HG02943 (cell line): Measurements from ENCODE around the gene CDK6.

Experiments used
- ATAC-seq: cut with Tn5 transposase; IDR thresholded peaks from one replicate; pipeline ENCODE4 v1.9.1; 2021; ENCODE audit warnings: mild to moderate bottlenecking, low read depth, moderate library complexity; ENCODE audit not compliant: unreplicated experiment

CDK6 gene

DNA sequence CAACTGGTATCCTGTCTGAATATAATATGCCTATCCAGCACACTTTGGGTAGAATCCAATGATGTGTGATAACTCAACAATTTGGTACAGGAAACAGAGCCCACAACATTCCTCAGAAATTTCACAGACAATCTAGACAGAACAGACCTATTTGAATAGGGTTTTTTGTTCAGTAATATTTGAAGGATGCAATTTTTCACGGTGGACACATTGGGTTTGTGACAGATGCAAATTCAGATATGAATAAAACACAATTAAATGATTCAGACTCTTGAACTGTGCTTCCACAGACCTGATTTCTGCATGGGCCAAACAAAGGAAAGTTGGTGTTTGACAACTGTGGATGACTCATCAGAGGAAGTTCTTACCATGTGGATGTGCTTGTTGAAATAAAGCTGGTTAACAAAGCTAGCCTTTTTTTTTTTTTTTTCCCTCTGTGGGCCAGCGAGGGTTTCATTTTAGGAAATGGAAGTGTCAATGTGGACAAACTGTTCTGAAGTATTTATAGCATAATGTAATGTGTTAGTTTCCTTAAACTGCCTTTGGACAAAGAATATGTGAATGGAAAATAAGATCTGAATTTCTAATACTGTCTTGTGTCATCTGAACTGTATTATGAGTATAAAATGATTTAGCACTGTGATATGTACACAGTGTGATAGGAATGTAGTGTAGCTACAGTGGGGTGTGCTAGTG, 203.0 kb downstream of the CDK6 start:
- no peak for ATAC-seq

DNA sequence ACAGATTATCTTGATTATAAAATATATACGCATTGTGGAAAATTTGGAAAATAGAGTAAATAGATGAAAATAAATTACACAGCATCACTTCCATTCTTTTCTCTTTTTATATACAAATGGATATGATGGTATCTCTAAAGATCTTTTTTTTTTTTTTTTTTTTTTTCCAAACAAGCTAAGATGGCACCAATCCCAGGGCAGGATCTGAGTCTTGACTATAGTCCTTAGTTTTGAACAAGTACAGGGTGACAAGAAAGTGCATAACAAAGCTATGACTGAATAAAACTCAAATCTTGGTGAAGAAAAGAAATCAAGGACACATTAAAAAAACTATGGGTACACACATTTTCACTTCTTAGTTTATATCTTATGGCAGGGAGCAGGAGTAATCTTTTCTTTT, 203.6 kb downstream of the CDK6 start:
- ATAC-seq: no peak

DNA sequence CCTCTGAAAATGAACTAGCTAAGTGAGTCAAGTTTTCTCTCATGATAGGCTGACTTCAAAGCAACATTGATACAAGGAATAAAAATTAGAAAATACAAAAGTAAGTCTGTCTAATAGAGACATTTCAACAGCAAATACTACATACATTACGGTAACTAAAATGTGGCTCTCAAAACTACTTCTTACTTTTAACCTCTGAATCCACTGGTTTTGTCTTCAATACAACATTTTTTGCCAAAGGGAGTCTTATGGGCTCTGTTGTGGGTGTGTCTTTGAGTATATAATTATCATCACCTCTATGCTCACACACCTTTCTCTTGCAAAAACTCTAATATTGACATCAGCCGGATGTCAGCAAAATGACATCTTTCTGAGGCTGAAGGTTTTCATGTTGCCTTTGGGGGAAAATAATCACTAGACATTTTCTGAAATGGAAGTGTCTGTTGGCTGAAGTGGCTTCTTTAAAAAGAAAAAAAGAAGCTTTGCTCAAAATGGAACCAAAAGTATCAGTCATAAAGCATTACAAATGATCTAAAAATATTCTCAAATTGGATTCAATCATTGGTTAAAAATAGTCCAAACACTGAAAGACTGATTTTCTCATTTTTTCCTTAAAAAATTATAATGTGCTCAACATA, 204.4 kb downstream of the CDK6 start:
- ATAC-seq: peak; percentile 25

DNA sequence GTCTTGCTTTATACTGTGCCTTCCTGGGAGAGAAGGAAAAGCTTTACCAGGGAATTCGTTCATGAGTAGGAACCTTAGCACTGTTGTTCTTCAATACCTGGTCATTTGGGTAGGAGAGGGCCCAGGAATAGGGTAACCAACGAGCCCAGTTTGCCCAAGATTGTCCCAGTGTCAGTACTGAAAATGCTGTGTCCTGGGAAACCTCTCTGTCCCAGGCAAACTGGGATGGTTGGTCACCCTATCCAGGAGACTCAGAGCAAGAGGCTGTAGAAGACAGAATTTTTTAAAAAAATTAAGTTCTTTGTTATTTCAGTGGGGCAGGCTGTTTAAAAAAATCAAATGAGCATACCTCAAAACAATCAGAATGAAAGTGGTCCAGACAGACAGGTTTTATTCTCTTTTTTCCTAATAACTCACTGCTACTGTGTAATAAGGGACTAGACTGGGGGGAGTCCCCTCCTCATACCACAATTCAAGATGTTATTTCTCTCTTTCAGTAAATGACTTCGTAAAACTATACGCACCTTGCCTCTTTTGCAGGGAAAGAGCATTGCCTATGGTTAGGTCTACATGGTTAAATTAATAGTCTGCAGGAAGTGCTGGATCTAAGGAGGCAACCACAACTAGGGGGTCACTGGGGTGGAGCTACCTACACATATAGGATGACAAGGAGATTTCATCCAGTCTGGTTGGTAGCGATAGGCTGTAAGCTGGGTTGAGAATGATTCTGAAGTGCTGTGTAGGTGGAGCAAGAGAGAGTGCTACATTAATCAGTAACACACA, 205.1 kb downstream of the CDK6 start:
- peak; percentile 81 for ATAC-seq

DNA sequence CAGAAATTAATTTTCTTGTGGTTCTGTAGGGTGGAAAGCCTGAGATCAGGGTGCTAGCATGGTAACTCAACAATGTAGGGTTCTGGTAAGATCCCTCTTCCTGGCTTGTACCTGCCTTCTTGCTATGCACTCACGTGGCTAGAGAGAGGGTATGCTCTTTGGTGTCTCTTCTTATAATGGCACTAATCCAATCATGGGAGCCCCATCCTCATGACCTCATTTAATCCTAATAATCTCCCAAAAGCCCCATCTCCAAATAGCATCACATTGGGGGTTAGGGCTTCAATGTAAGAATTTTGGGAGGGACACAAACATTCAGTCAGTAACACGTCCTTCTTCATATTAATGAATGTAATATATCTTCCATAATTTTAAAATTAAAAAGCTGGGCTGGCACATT, 206.6 kb downstream of the CDK6 start:
- no peak for ATAC-seq

DNA sequence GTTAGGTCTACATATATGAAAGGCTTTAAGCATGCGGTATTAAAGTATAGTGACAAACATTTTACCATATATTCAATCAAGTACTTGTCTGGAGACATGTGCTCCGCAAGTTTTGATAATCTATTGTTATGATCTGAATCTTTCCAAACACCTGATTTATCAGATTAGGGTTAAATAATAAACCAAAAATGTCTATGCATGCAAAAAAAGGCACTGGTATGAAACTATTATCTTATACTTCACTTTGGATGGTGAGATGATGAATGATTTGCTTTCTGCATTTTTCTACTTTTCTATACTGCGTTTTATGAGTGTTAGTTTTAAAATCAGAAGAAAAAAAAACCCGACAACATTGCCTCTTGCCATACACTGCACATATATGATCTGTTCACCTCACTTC, 208.4 kb downstream of the CDK6 start:
- no peak for ATAC-seq

DNA sequence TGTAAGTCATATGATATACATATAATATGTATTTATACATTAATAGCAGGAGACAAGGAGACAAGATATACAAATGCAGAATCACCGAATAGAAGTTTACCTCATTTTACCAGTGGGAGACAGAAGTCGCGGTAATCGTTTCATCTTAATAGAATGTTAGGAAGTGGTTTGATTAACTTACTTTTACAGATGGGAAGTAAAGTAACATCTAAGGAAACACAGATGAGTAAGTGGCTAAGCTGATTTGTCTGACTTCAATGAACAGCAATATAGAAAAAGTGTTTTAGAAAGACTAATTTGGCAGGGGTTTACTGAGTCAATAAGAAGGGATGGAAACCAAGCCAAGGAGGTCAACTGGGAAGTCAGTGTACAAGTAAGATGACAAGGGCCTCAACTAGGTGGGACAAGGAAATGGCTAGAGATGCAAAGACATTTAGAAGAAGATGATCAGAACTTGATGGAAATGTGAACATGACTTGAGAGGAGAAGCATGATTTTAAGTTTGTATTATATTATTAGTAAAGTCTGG, 210.0 kb downstream of the CDK6 start:
- no peak for ATAC-seq

DNA sequence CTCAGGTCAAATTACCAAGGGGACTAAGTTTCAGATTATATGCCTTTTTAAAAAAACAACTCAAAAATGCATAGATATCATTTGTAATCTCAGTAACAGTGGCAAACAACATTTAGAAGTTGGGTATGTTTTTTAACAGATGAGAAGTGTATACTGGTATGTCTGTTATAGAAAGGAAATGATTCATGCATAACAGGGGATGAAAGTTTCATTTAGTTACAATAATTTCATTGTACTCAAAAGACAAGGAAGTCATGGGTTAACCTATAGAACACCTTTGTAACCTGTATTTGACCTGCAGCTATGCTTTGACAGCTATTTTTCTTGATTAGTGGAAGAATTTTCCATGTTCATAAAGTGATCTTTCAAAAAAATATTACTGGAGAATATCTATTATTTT, 210.8 kb downstream of the CDK6 start:
- ATAC-seq: no peak

DNA sequence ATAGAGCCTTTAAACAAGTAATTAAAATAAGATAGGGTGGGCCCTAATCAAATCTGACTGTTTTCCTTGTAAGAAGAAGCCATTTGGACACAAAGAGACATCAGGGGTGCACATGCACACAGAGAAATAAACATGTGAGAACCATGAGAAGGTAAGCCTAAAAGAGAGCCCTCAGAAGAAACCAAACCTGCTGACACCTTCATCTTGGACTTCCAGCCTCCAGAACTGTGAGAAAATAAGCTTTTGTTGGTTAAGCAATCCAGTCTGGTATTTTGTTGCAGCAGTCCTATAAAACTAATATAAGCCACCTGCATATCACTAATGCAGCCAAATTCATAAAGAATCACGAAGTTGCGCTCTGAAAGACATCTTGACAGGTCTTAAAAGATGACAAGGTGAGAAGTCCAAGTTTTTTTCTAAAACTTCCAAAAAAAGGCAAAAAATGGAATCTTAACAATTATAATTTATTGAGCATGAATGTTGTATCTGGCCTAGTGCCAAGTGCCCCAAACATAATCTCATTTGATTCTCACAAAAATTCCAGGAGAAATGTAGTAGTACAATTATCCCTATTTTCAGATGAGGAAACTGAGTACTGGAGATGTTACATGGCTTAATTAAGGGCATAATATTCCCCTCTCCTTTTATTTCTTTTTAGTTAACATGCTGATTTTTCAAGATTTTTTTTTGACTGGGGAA, 211.9 kb downstream of the CDK6 start:
- ATAC-seq: no peak

DNA sequence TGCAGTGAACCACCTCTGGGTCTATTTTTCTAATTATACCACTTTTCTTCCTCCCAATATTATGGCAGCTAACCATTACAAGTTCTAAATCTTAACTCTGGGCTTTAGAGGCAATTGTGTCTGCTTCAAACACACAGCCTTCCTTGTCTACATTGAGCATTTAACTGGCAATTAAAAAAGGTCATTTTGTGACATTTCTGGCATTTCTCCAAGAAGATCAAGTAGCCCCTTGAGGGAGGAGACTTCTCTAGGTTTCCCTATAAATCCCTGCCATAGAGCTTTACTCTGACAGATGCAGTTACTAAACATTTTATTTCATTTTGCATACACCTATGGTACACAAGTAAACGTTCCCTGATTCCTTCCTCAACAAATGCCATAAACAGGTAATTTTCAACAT, 212.8 kb downstream of the CDK6 start:
- ATAC-seq: no peak

DNA sequence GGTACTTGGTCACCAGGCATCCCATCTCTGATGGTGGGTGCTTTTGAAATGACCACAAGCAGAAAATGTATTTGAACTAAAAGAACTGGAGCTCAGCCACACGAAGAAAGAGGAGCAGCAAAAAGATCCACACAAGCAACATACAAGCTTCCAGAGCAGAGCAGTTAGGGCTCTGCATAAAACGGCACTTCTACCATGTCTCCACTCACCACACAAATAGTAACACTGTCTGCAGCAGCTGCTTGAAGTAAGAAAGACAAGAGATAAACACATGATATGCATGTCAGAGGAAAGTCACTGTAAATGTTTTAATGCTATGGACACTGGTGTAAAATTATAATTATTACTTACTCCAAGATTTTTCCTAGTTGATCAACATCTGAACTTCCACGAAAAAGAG, 213.7 kb downstream of the CDK6 start:
- no peak for ATAC-seq

DNA sequence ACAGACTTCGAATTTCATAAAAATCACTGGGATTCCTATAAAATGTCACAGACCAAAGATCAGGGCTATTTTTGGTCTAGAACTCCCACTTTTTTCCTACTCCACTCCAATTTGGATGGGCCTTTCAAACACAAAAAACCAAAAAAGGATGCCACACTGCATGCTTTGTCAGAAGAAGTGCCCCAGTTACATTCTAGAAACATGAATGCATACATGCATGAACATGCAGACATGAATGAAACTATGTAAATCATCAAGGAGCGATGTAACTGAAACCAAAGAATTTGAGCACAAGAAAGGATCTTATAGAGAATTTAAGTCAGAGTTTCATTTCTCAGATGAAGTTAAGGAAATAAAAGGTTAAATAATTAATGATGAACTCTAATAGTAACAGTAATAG, 214.3 kb downstream of the CDK6 start:
- peak; percentile 47 for ATAC-seq

DNA sequence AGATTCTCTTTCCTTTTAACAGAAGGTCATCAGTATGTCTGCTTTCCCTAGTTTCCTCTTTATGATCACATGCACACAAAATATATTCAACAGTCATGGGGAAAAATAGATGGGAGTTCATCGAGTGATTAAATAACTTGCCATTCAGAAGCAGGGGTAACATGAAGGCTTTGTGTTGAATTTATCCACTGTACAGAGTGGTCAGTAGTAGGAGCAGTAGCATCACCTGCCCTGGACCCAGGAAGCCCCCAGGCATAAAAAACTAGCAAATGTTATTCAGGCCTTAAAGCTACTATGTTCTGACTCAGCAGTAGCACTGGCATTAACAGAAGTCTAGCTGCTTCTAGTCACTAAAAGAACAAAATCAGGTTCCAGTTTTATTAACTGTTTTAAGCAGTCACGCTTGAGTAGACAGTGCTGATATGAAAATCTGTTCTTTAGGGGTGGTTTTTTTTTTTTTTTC, 214.8 kb downstream of the CDK6 start:
- ATAC-seq: peak; percentile 42

DNA sequence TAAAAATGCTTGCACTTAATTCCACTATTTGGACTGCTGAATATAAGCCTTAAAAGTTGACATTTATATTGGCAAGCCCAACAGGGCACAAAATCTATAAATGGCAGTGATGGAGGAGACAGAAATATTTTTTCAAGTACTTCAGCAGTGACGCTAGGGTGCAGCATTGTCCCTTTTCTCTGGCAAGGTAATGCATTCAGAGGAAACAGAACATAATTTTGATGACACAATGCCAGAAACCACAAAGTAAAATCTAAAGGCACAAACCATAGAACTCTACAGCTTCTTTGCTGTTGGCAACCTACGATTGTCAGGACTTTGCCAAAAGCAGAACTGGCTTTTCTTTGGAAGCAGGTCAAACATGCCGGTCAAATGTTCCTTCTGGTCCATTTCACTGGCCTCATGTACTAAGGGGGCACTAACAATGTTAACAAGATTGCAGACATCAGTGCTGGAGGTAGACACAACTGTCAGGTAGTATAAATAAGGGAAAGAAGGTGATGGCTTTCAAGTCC, 215.3 kb downstream of the CDK6 start:
- ATAC-seq: peak; percentile 50

DNA sequence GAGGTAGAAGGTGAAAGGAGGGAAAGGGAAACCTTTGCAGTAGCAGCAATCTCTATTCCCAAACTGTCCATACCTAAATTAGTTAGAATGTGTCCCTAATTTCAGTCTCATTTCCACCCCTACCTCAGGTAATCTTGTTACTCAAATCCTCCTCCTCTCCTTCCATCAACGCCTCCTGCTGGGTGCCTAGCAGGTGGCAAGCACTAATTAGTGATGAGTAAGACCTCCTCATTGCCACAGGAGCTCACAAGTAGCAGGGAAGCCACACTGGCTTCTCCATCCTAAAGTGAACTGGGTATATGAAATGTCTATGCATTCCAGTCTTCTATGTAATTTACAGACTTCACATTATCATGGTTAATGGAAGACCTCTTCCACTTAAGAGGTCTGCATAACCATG, 220.5 kb downstream of the CDK6 start:
- ATAC-seq: no peak

DNA sequence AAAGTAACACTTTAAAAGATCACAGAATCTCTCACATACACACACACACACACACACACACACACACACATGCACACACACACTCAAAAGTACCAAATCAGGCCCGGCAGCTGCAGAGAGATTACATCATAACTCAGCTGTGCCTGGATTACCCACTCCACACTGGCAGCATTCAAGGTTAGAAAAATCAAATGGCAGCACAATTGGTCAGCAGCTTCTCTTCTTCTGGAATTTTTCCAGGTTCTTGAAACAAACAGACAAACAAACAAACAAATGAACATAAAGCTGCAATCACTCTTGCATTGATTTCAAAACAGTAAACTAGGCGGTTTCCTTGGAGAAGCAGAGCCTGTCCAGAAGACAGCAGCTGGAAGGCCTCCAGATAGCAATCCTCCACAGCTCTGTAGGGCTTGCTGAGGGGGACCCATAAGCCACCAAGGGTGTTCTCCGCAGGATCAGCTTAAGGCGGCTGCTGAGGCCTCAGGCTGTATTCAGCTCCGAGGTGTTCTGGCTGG, 221.7 kb downstream of the CDK6 start:
- ATAC-seq: no peak

DNA sequence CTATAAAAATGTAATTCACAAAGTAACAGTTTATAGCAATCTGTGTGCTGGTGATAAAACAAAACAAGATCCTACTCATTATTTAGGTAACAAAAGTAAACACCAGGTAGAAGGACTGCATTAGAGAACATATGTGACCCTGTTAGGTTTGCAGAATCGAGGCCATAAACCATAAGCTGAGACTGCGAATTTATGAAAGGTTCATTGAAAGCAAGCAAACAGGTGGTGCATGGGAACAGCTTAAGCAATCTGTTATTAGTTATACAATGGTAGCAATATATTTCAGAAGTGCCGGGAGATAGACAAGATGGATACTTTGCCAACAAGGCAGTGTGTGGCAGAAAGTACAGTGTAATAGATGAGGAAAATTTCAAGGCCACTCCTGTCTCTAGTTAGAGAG, 222.7 kb downstream of the CDK6 start:
- no peak for ATAC-seq

DNA sequence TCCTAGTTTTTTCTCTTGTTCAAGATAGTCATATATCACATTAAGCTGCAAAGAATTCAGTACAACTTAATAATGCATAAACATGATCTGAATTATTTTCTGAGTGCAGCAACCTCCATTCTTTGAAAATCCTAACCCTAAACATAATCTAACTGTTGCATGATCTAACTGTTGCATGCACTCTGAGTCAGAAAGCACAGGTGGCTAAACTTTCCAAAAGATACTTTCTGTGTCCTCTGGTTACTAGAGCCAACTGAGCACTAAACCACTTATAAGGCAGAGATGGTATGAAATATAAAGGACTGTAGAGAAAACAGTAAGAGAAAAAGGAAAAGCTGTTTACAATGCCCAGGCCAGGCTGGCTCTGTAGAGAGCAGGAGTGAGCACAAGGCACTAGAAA, 223.2 kb downstream of the CDK6 start:
- no peak for ATAC-seq

DNA sequence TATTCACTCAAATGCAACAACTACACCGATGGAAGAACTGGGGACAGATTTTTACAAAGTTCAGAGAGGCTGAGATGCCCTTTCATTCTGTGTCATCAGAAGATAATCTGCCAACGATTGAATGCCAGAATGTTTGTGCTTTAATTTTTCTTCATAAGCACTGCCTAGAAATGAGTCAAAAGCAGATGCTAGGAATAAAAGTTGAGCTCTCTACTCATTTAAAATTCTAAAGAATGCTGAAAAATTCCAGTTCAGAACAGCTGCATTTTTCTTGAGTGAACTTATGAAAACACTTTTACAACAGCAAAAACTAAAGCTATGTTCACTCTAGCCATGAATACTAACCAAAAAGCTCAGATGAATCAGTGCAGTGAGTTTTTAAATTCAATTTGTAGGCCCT, 223.9 kb downstream of the CDK6 start:
- ATAC-seq: no peak

DNA sequence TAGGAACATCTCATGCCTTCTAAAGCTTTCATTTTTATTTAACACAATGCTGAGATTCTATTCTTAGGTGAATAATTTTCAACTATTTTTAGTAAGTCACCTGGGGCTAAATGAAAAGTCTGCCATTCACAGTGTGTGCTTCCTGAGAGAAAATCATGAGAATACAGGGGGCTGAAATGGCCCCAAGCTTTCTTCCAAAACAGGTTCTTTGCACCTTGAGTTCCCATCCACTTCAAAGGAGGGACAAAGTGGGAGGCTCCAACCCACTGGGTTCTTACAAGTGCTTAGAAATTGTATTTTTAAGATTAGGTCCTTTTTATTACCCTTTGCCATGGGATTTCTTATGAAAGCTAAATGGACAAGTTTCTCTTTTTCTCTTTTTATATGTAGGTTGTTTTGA, 224.6 kb downstream of the CDK6 start:
- ATAC-seq: no peak
